Naive thymus-derived CD8-positive, alpha-beta T cell (primary cell): ENCODE measurements around the gene SLC4A2. TPM values are rescaled to one million over a fixed set of nuclear protein-coding genes. Genes with fewer than 3 reads are reported as not detected.
A peak's percentile ranks its signal among the peaks of the same experiment; 100 is the strongest.
"Not testable (repeated sequence)": the region's sequence is repeated elsewhere in the genome, so short reads cannot be mapped to it uniquely, and the experiment has no call there.

ENCODE experiments used
- ATAC-seq, 2 donors: fragments of 150-1000 bp; cut with Tn5 transposase in 1 of 2; sonication (Bioruptor Pico), chemical (Tn5 transposase) in 1 of 2; 1 replicate in 1 of 2; 2 replicates in 1 of 2; pipeline ENCODE4 v1.10.0; 2021; ENCODE audit warnings: mild to moderate bottlenecking in 2 of 2, moderate library complexity in 2 of 2
- POLR2A ChIA-PET: fragments of 350-600 bp; sonication (Branson Sonifier 250); formaldehyde crosslinking; loops from one replicate; lab custom pipeline; 2021; ENCODE audit warnings: antibody characterized with exemption; lab: Charles Lee
- DNase-seq, 10 donors: peaks; one replicate each; pipeline versions ENCODE4 v3.0.0 to v3.0.0-alpha.2; 2020 to 2022
- H3K27ac Mint-ChIP-seq, 10 donors: one replicate each; pipeline ENCODE4 v1.8.0; 2020 to 2022; ENCODE audit warnings: mild to moderate bottlenecking in 10 of 10, mixed read lengths in 10 of 10, moderate library complexity in 4 of 10, inconsistent platforms in 1 of 10
- H3K27me3 Mint-ChIP-seq, 5 donors: one replicate each; pipeline ENCODE4 v1.8.0; 2021 to 2022; ENCODE audit warnings: mixed read lengths in 5 of 5
- H3K36me3 Mint-ChIP-seq, 3 donors: one replicate each; pipeline ENCODE4 v1.8.0; 2020 to 2022; ENCODE audit warnings: mixed read lengths in 3 of 3, mild to moderate bottlenecking in 2 of 3, inconsistent platforms in 1 of 3
- H3K4me1 Mint-ChIP-seq, 4 donors: one replicate each; pipeline ENCODE4 v1.8.0; 2021 to 2022; ENCODE audit warnings: mixed read lengths in 4 of 4
- H3K4me3 Mint-ChIP-seq, 10 donors: one replicate each; pipeline ENCODE4 v1.8.0; 2020 to 2022; ENCODE audit warnings: mild to moderate bottlenecking in 10 of 10, mixed read lengths in 10 of 10, moderate library complexity in 6 of 10, inconsistent platforms in 1 of 10
- H3K9me3 Mint-ChIP-seq, 9 donors: one replicate each; pipeline ENCODE4 v1.8.0; 2020 to 2022; ENCODE audit warnings: mixed read lengths in 9 of 9, mild to moderate bottlenecking in 3 of 9, inconsistent platforms in 1 of 9, moderate library complexity in 1 of 9
- polyA plus RNA-seq, 3 donors: library from polyadenylated mRNA; unstranded; fragments of 300-500 nt; fragmentation: Illumina TruSeq; gene quantifications; one replicate each; pipeline ENCODE4 v1.2.3, GENCODE V29; 2021
- total RNA-seq, 8 experiments: library from RNA in 2 of 8; stranded (reverse) in 2 of 8; gene quantifications; one replicate each; pipeline ENCODE4 v1.2.3 and lab custom pipeline; 2021 to 2026

Gene SLC4A2
- total and polyA plus RNA-seq, 5 experiments from 2014 or later, result 10.1 to 60.6 (median 18.0) TPM

DNA sequence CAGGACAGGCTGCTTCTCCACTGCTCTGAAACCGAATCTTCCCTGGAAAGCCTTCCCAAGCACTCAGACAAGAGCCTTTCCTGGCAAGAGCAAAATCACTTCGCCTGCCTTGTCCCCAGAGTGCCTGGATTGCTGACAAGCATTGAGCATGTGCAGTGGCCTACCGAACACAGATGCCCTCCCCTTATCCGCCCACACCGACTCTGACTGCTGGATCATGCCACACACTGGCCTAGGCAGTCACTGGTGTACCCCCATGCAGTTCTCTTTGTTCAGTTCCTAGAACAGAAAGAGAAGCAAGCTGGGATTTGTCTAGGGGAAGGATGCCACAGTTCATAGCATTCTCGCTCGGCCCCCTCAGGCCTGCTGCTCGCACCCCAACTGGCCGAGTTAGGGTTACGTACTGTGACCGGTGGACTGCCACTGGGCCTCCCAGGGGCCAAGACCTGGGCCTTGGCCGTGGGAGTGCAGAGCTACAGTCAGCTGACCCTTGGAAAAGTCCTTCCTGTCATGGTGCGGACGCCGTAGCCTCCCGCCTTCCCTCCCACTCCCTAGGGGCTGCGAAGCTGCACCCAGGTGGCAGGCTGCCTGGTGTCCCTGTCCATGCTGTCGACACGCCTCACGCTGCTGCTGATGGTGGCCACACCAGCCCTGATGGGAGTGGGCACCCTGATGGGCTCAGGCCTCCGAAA, 24.2 kb upstream of the SLC4A2 start:
- Mint-ChIP-seq H3K27me3 (no peaks in the 10 kb centered on the region), H3K4me3 (no peak overlapping the region), H3K27ac (peak overlapping the region in 3 of 10 donors; percentile 5 to 83 (median 60)), H3K4me1 (peaks cover 2 to 25% (median 14%) of the 10 kb centered on the region in 4 donors), H3K9me3 (no peaks in the 10 kb centered on the region), H3K36me3 (peaks cover 0 to 38% (median 7%) of the 10 kb centered on the region in 3 donors)
- no peak for ATAC-seq
- no peak for DNase-seq
- POLR2A ChIA-PET, result no interaction called here

GRCh38 chr7:151035902-151036301, 23.5 kb upstream of the SLC4A2 start:
- Mint-ChIP-seq H3K27ac (peak overlapping the region in 2 of 10 donors; percentile 60 to 83), H3K36me3 (peaks cover 0 to 38% (median 7%) of the 10 kb centered on the region in 3 donors), H3K4me3 (no peak overlapping the region), H3K4me1 (peaks cover 2 to 24% (median 13%) of the 10 kb centered on the region in 4 donors), H3K27me3 (no peaks in the 10 kb centered on the region), H3K9me3 (no peaks in the 10 kb centered on the region)
- POLR2A ChIA-PET, result no interaction called here
- no peak for DNase-seq
- no peak for ATAC-seq

DNA sequence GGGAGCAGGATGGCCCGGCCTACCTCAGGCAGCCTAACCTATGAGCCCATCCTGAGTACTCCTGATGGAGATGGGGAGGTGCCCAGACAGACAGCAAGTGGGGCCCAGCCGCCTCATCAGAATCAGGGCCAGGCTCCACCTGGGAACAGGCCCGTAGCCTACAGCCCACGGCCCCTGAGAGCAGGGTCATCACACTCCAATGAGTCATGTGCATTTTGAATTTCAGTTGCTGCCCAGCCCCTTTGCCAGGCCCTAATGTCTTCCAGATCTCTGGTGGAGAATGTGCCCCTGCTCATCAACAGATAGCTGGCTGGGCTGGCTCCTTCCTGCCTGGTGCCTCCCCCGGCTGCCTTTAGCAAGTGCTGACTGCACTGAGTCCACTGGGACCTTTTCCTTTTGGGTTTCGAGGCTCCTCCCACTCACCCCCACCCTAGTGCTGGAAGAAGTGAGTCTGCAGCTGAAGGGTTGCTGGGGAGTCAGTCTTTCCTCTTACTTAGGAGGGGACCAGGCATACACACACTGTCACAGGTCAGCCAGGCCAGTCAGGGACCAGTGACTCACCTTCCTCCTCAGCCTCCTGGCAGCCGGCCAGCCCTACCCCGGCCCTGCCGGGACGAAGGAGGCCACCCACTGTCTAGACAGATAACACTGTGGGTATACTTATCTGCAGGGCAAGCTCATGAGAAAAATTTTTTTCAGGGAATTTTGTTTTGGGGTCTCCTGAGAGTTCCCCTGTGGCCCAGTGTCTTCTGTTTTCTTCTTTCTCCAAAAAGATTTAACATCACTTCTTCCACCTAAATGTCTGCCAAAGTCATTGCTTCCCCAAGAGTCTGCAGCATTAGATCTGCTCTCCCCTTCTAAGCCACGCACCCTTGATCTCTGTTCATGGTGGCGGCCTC, 20.2 kb upstream of the SLC4A2 start:
- POLR2A ChIA-PET, result interaction anchor here (0.7 kb wide), 1 partner anchor 664 kb away, joined by 3 read pairs; no protein-coding TSS in a partner anchor
- no peak for DNase-seq
- Mint-ChIP-seq H3K27me3 (no peaks in the 10 kb centered on the region), H3K36me3 (peaks cover 0 to 24% (median 5%) of the 10 kb centered on the region in 3 donors), H3K4me1 (peaks cover 0 to 10% (median 9%) of the 10 kb centered on the region in 4 donors), H3K27ac (peak overlapping the region in 4 of 10 donors; percentile 36 to 59 (median 53)), H3K9me3 (no peaks in the 10 kb centered on the region), H3K4me3 (no peak overlapping the region)
- peak in 1 of 2 donors; percentile 46 for ATAC-seq

DNA sequence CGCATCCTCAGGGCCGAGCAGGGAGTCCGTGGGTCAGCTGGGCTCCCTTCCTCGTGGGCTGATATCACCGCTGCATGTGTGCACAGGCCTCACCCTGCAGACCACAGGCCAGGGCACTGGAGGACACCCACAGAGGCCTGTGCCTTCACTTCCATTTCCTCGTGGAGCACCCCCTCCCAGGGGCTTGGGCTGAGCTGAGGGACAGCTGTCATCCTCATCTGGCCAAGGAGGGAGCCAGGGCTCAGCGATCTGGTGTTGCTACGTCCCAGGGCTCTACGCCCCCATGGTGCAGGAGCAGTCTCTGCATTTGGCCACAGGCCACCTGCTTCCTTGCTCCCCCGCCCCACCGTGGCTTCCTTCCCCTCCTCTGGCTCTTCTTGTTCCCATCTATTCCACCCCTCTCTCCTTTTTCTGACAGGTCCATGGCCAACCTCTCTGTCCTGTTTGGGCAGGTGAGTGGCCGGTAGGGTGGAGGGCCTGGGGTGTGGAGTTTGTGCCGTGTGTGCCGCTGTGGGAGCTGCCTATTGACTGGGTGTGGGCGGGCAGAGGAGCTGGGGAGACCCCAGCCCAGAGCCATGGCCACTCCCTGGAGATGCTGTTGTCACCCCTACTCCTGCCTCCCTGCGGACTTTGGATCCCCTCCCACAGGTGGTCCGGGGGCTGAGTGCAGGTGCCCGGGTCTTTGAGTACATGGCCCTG, 19.4 kb upstream of the SLC4A2 start:
- H3K4me3 Mint-ChIP-seq, result no peak overlapping the region
- H3K27me3 Mint-ChIP-seq, result no peaks in the 10 kb centered on the region
- no peaks in the 10 kb centered on the region for H3K9me3 Mint-ChIP-seq
- POLR2A ChIA-PET, result interaction anchor here (0.7 to 1.0 kb wide), 2 partner anchors 10 to 665 kb away, joined by 3 to 4 read pairs; no protein-coding TSS in a partner anchor
- H3K4me1 Mint-ChIP-seq, result peaks cover 0 to 10% (median 9%) of the 10 kb centered on the region in 4 donors
- ATAC-seq (peak in 1 of 2 donors; percentile 22), DNase-seq (no peak)
- H3K36me3 Mint-ChIP-seq, result peaks cover 0 to 28% (median 5%) of the 10 kb centered on the region in 3 donors
- H3K27ac Mint-ChIP-seq, result peak overlapping the region in 2 of 10 donors; percentile 48 to 58

- no peaks in the 10 kb centered on the region for H3K27me3 Mint-ChIP-seq
- no peak overlapping the region for H3K27ac Mint-ChIP-seq
- no peak overlapping the region for H3K4me3 Mint-ChIP-seq
- H3K9me3 Mint-ChIP-seq, result no peaks in the 10 kb centered on the region
- H3K36me3 Mint-ChIP-seq, result peaks cover 0 to 29% (median 5%) of the 10 kb centered on the region in 3 donors
- H3K4me1 Mint-ChIP-seq, result peaks cover 0 to 10% (median 9%) of the 10 kb centered on the region in 4 donors
- ATAC-seq (no peak), DNase-seq (no peak)
- POLR2A ChIA-PET, result interaction anchor here (1.0 to 1.8 kb wide), 2 partner anchors 11 to 12 kb away, joined by 4 to 6 read pairs; partner anchors contain the start of gene ABCB8
Measured at GRCh38 chr7:151040616-151041375, 18.6 kb upstream of the SLC4A2 start.

DNA sequence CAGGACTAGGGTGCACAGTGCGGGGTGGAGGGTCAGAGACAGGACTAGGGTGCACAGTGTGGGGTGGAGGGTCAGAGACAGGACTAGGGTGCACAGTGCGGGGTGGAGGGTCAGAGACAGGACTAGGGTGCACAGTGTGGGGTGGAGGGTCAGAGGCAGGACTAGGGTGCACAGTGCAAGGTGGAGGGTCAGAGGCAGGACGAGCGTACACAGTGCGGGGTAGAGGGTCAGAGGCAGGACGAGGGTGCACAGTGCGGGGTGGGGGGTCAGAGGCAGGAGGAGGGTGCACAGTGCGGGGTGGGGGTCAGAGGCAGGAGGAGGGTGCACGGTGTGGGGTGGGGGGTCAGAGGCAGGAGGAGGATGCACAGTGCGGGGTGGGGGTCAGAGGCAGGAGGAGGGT, 15.9 kb upstream of the SLC4A2 start:
- H3K36me3 Mint-ChIP-seq, result peaks cover 0 to 17% (median 0%) of the 10 kb centered on the region in 3 donors
- H3K27ac Mint-ChIP-seq, H3K4me3 Mint-ChIP-seq, ATAC-seq, DNase-seq, POLR2A ChIA-PET, H3K27me3 Mint-ChIP-seq, H3K9me3 Mint-ChIP-seq: not testable (repeated sequence)
- H3K4me1 Mint-ChIP-seq, result peaks cover 0 to 11% (median 10%) of the 10 kb centered on the region in 4 donors

- Mint-ChIP-seq H3K4me1 (peaks cover 0 to 11% (median 10%) of the 10 kb centered on the region in 4 donors), H3K9me3 (no peaks in the 10 kb centered on the region), H3K27ac (no peak overlapping the region), H3K27me3 (no peaks in the 10 kb centered on the region), H3K4me3 (no peak overlapping the region), H3K36me3 (peaks cover 0 to 17% (median 0%) of the 10 kb centered on the region in 3 donors)
- ATAC-seq (no peak), DNase-seq (no peak)
- POLR2A ChIA-PET, result interaction anchor here (0.6 to 1.7 kb wide), 2 partner anchors 30 to 179 kb away, joined by 4 read pairs; no protein-coding TSS in a partner anchor
Measured at GRCh38 chr7:151043959-151044358, 15.4 kb upstream of the SLC4A2 start.

- Mint-ChIP-seq H3K27me3 (no peaks in the 10 kb centered on the region), H3K36me3 (peaks cover 0 to 17% (median 0%) of the 10 kb centered on the region in 3 donors), H3K4me3 (no peak overlapping the region), H3K27ac (peak overlapping the region in 1 of 10 donors; percentile 53), H3K4me1 (peaks cover 0 to 6% (median 1%) of the 10 kb centered on the region in 4 donors), H3K9me3 (no peaks in the 10 kb centered on the region)
- ATAC-seq (no peak), DNase-seq (no peak)
- POLR2A ChIA-PET, result interaction anchor here (0.9 to 1.7 kb wide), 2 partner anchors 31 to 66 kb away, joined by 3 to 4 read pairs; no protein-coding TSS in a partner anchor
Measured at GRCh38 chr7:151045262-151045661, 14.1 kb upstream of the SLC4A2 start.

DNA sequence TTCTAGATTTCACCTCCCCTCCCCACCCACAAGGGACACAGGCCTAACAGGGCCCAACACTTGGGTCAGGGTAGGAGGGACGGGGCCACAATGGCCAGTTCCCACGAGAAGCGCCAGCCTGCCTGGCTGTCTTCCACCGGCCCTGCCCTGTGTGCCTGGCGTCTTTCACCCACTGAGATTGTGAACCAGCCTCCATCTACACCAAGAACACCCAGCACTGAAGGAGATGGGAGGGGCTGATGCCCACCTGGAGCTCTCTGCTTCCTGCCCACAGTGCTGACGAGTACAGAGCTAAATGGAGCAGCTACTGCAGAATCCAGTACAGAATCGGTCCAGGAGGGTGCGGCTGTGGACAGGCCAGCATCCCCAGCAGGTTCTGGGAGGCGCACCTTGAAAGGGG, 13.4 kb upstream of the SLC4A2 start:
- Mint-ChIP-seq H3K27me3 (no peaks in the 10 kb centered on the region), H3K27ac (peak overlapping the region in 1 of 10 donors; percentile 55), H3K36me3 (peaks cover 0 to 17% (median 0%) of the 10 kb centered on the region in 3 donors), H3K4me1 (peaks cover 0 to 6% (median 2%) of the 10 kb centered on the region in 4 donors), H3K9me3 (no peaks in the 10 kb centered on the region), H3K4me3 (no peak overlapping the region)
- POLR2A ChIA-PET, result no interaction called here
- ATAC-seq (no peak), DNase-seq (no peak)

GRCh38 chr7:151046603-151047573, 12.5 kb upstream of the SLC4A2 start:
- Mint-ChIP-seq H3K4me3 (no peak overlapping the region), H3K9me3 (no peaks in the 10 kb centered on the region), H3K27ac (peak overlapping the region in 3 of 10 donors; percentile 15 to 63 (median 29)), H3K27me3 (peaks cover 0 to 1% (median 0%) of the 10 kb centered on the region in 5 donors), H3K4me1 (peaks cover 0 to 8% (median 3%) of the 10 kb centered on the region in 4 donors), H3K36me3 (peaks cover 0 to 14% (median 0%) of the 10 kb centered on the region in 3 donors)
- POLR2A ChIA-PET, result interaction anchor here (1.3 kb wide), 1 partner anchor 20 kb away, joined by 3 read pairs; no protein-coding TSS in a partner anchor
- ATAC-seq (no peak), DNase-seq (no peak)
